Measurements from ENCODE around the gene TPP2.

DNA sequence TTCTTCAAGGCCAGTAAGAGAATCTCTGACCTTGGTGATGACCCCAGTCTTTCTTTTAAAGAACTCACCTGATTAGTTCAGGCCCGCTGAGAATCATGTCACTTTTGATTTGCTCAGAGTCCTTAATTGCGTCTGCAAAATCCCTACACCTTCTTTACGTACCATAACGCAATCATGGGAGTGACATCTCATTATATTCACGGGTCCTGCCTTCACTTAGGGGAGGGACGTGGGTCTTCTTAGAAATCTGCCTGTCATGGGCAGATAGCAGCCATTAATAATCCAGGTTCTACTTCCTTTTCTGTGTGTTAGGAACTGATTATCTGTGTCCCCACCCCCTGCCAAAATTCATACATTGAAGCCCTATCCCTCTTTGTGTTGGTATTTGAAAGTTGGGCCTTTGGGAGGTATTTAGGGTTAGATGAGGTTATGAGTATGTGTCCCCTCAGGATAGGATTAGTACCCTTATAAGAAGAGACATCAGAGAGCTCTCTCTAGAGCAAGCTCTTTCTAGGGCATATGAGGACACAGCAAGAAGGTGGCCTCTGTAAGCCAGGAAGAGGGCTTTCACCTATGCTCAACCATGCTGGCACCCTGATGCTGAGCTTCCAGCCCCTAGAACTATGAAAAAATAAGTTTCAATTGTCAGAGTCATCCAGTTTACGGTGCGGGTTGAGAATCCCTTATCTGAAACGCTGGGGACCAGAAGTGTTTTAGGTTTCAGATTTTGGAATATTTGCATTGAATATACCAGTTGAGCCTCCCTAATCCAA is 9.9 kb downstream of the TPP2 start:
- no peak for TF ChIP-seq POLR2AphosphoS5 (IDR thresholded peaks at IDR 0.05)
- no peak for TF ChIP-seq CTCF (IDR thresholded peaks at IDR 0.05; ENCODE audit: poor library complexity, severe bottlenecking)
- no peak for TF ChIP-seq MXI1 (conservative IDR thresholded peaks at IDR 0.05; ENCODE audit: poor library complexity, severe bottlenecking)
- TF ChIP-seq EZH2 (IDR thresholded peaks at IDR 0.05; ENCODE audit: borderline replicate concordance, insufficient read depth, low read length, poor library complexity, severe bottlenecking): no peak
- no peak for TF ChIP-seq SMC3 (conservative IDR thresholded peaks at IDR 0.05; ENCODE audit: poor library complexity)
- no peak for TF ChIP-seq EP300 (conservative IDR thresholded peaks at IDR 0.05; ENCODE audit: poor library complexity, severe bottlenecking)

Measured in neural cell (in vitro differentiated cells).